ENCODE results near the gene SMIM24. TPM values are rescaled to one million over a fixed set of nuclear protein-coding genes. Genes with fewer than 3 reads are reported as not detected.

SMIM24 gene
- total RNA-seq, 1 donor from 2014 or later, result 1.4 TPM

DNA sequence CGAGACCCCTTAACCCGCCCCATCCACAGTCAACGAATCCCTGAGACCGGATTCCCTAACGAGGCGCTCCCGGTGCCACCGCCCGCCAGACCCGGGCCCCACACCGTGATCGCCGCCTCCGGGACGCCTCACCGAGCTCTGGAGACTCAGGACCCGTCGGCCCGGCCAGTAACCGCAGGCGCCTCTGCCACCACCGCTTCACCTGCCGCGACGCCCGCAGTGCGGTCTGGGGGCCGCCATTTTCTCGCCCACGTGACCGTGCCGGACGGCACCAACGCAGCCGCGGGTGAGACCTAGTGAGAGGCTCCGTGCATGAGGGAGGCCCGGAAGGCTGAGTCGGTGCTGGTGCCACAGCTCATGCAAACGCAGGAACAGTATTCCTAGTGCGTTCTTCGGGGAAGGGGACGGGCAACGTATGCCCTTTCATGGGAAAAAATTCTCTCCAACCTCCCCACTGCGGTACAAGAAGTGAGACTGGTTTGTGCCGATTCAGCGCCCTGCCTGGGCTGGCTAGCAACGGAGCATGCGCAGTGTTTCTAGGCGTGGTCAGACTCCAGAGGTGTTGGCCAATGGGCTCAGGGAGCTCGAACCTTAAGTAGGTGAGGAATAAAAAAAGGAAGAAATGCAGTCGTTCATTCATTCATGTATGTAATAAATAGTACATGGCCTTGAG, 20.2 kb upstream of the SMIM24 start, which contains the start of gene DOHH:
TSS of gene DOHH (minus strand) at position 246 of the 673 bp plus-strand sequence. CDS start 3,860 bp downstream, outside the sequence.
- H3K4me3 ChIP-seq (ENCODE audit: low read depth, low read length), result peak within 1 kb of the TSS; percentile 92
- TF ChIP-seq, protein P1, sequence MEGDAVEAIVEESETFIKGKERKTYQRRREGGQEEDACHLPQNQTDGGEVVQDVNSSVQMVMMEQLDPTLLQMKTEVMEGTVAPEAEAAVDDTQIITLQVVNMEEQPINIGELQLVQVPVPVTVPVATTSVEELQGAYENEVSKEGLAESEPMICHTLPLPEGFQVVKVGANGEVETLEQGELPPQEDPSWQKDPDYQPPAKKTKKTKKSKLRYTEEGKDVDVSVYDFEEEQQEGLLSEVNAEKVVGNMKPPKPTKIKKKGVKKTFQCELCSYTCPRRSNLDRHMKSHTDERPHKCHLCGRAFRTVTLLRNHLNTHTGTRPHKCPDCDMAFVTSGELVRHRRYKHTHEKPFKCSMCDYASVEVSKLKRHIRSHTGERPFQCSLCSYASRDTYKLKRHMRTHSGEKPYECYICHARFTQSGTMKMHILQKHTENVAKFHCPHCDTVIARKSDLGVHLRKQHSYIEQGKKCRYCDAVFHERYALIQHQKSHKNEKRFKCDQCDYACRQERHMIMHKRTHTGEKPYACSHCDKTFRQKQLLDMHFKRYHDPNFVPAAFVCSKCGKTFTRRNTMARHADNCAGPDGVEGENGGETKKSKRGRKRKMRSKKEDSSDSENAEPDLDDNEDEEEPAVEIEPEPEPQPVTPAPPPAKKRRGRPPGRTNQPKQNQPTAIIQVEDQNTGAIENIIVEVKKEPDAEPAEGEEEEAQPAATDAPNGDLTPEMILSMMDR (conservative IDR thresholded peaks at IDR 0.05; ENCODE audit: low read depth, low read length), result no peak
- DNase-seq (ENCODE audit: low read depth), result peak; percentile 79

DNA sequence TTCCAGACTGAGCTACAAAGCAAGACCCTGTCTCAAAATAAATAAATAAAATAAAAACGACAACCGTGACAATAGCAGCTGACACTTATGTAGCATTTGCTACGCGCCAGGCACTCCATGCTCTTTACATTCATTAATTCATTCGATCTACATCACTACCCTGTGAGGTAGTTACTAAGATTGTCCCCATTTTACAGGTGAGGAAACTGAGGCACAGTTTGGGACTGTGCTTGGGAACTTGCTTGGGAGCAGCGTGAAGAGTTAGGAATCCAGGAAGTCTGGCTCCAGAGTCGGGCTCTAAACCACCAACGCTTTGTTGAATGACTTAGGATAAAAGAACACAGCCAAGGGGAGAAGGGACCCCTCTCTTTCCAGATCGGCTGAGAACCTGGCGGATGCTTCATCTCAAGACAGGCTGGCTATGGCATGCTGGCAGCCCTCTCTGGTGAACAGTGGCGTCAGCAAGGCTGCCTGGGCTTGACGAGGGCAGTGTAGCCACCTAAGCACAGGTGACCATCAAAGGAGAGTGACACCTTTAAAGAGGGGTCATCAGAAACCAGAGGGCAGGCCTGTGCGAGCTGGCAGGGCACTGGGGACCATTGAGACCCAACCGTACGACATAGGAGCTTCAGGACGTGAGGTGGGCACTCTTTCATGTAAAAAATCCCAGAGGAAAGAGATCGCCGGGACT, 19.6 kb upstream of the SMIM24 start:
- no peak for DNase-seq (ENCODE audit: low read depth)
- TF ChIP-seq, protein P1 (conservative IDR thresholded peaks at IDR 0.05; ENCODE audit: low read depth, low read length), result no peak
- peak overlapping the region; percentile 92 for H3K4me3 ChIP-seq (ENCODE audit: low read depth, low read length)

DNA sequence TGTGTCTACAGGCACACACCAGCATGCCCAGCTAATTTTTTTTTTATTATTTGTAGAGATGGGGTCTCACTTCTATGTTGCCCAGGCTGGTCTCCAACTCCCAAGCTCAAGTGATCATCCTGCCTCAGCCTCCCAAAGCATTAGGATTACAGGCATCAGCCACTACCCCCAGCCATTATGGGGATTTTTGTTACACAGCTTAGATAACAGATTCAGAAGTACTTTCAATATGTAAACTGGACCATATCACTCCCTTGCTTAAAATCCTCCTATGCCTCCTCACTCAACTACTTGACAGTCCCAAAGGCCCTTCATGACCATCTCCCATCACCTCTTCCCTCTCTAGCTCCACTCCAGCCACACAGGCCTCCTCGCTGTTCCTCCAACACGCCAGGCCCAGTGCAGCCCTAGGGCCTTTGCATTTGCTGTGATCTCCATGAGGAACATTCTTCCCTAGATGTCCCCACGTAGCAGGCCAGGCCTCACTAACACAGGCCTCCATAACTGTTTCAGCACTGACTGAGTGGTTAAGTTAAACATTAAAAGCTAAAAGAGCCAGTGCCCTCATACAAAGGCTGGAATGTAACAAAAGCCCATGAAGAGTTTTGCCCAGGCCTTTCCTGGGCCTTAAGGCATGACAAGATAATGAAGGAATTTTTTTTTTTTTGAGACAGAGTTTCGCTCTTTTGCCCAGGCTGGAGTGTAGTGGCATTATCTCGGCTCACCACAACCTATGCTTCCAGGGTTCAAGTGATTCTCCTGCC, 17.6 kb upstream of the SMIM24 start:
- DNase-seq (ENCODE audit: low read depth), result no peak

DNA sequence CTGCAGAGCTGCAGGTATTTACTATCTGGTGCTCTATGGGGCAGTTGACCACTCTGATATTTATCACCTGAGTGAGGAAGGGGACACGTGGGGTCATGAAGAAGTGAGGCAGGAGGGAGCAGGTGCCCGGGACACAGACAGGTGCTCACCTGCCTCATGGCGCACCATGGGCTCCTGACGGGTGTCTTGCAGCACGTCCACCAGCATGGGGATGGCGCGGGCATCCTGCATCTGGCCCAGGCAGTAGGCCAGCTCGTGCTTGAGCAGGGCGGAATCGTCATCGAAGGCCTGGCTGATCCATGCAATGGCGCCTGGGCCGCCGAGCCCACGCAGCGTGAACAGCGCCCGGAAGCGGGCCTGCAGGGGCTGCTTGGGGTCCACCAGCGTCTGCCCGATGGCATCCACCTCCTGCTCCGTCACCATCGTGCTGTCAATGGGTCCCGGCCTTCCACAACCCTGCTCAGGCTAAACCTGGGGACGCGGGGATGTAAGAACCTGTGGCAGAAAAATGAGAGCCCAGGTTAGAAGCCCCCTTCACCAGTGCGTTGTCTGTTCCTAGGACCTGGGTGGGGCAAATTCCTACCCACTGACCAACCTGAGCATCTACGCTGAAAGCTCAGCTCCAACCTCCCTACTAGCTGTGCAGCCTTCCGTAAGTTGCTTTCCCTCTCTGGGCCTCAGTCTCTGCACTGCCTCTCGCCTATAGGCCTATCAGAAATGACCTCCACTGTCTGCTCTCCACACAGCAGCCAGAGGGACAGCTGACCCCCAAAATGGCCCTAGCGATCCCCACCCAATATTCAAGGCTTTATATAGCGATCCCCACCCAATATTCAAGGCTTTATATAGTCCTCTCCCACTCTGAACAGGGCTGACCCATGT, 16.3 kb upstream of the SMIM24 start:
- TF ChIP-seq, protein P1 (conservative IDR thresholded peaks at IDR 0.05; ENCODE audit: low read depth, low read length), result no peak

More for the DNA sequence above, 17.6 kb upstream of the SMIM24 start:
- TF ChIP-seq, protein P1 (conservative IDR thresholded peaks at IDR 0.05; ENCODE audit: low read depth, low read length), result no peak
- H3K4me3 ChIP-seq (ENCODE audit: low read depth, low read length), result no peak overlapping the region

DNA sequence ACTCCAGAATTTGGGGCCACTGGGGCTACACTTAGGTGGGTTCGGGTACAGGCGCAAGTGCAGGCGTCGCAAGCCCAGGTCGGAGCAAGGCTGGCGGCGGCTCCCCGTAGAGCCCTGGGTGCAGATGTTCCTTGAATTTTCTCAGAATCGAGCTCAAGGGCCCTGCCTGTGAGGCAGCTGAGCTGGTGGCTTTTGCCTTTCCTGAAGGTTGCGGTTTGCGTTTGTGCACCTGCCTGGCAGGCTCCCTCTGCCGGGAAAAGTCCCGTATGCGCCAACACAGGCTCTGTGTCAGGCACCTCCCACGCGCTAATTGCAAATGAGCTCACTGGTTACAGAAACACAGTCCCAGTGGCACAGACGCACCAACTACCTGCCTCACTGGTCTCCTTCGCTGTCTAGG, 14.2 kb upstream of the SMIM24 start:
- TF ChIP-seq, protein P1 (conservative IDR thresholded peaks at IDR 0.05; ENCODE audit: low read depth, low read length), result no peak
- no peak overlapping the region for H3K4me3 ChIP-seq (ENCODE audit: low read depth, low read length)
- DNase-seq (ENCODE audit: low read depth), result no peak

More for the DNA sequence above, 16.3 kb upstream of the SMIM24 start:
- H3K4me3 ChIP-seq (ENCODE audit: low read depth, low read length), result no peak overlapping the region
- no peak for DNase-seq (ENCODE audit: low read depth)

DNA sequence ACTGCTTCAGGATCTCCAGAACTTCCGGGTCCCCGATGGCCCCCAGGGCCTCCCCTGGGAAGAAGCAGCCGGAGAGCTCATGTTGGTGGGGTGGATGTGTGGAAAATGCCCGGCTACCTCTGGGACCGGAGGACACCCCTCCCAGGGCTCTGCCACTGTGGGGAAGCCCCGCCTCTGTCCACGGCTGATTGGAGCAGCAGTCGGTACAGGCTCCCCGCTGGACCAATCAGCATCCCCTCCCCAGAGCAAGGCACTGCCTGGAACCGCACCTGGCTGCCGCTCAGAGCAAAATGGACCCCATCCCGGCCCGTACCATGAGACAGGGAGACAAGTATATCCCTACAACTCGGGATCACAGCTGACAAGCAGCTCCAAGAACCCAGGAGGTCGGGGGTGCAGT, 13.7 kb upstream of the SMIM24 start:
- H3K4me3 ChIP-seq (ENCODE audit: low read depth, low read length), result no peak overlapping the region
- no peak for DNase-seq (ENCODE audit: low read depth)
- TF ChIP-seq, protein P1 (conservative IDR thresholded peaks at IDR 0.05; ENCODE audit: low read depth, low read length), result no peak
